Stimulated activated CD4-positive, alpha-beta T cell treated with anti-CD3 and anti-CD28 coated beads, Interleukin-12 subunit alpha, Interleukin-12 subunit beta, amount 100 ng/mL, for 48 hours (primary cell): Measurements from ENCODE around the gene NDST4.

Experiments
- DNase-seq, 3 donors: peaks; one replicate each; pipeline ENCODE4 v3.0.0-alpha.2; 2020; ENCODE audit warnings: low read depth in 2 of 3, low spot score in 1 of 3

Gene NDST4

GRCh38 chr4:114807357-114807756, 306.1 kb downstream of the NDST4 start:
- no peak for DNase-seq

GRCh38 chr4:114791976-114792375, 321.4 kb downstream of the NDST4 start:
- DNase-seq, result no peak

- DNase-seq, result no peak
These were observed 327.9 kb downstream of the NDST4 start for GRCh38 chr4:114785570-114785969.

- no peak for DNase-seq
These were observed 330.2 kb downstream of the NDST4 start for GRCh38 chr4:114783215-114783595.

GRCh38 chr4:114782415-114783214, 330.8 kb downstream of the NDST4 start:
- no peak for DNase-seq

- no peak for DNase-seq
These were observed 333.2 kb downstream of the NDST4 start for GRCh38 chr4:114780205-114780604.
